Panc1 (cell line): Measurements from ENCODE around the gene ZNF654. TPM values are rescaled to one million over a fixed set of nuclear protein-coding genes. Genes with fewer than 3 reads are reported as not detected.

ENCODE experiments used
- ATAC-seq: fragments of 200-7000 bp; cut with Tn5 transposase; 2 replicates; pipeline ENCODE4 v1.9.1; 2020; ENCODE audit warnings: mild to moderate bottlenecking, moderate library complexity
- BruUV-seq: library from RNA; stranded (reverse); fragments of 400-500 nt; replicated peaks from 2 replicates; lab custom pipeline; 2021; lab: Mats Ljungman, UMichigan
- CTCF ChIA-PET: fragments of 300-600 bp; sonication (Branson Sonifier 250); formaldehyde crosslinking; loops from one replicate; lab custom pipeline; 2022; ENCODE audit warnings: antibody characterized with exemption; lab: Charles Lee
- POLR2A ChIA-PET: fragments of 300-600 bp; sonication (Branson Sonifier 250); formaldehyde crosslinking; loops from one replicate; lab custom pipeline; 2022; ENCODE audit warnings: antibody characterized with exemption; lab: Charles Lee
- DNase-seq: peaks from one replicate; pipeline ENCODE4 v3.0.0-alpha.2; 2010; ENCODE audit warnings: low read depth, low spot score
- H3K27ac ChIP-seq: 2 replicates; pipeline ENCODE4 v1.5.1; 2011; ENCODE audit warnings: mild to moderate bottlenecking, low read length, inconsistent platforms
- H3K27me3 ChIP-seq: fragments of 200-500 bp; sonication (Bioruptor generic); 2 replicates; pipeline ENCODE4 v1.6.0; 2014; ENCODE audit warnings: low read length, inconsistent platforms; ENCODE audit not compliant: control insufficient read depth, insufficient read depth
- H3K36me3 ChIP-seq: fragments of 200-500 bp; sonication (Bioruptor generic); 2 replicates; pipeline ENCODE4 v1.5.1; 2014; ENCODE audit warnings: inconsistent platforms, mild to moderate bottlenecking, low read length, moderate library complexity; ENCODE audit not compliant: control insufficient read depth, insufficient read depth
- H3K4me1 ChIP-seq: 2 replicates; pipeline ENCODE4 v1.5.1; 2011; ENCODE audit warnings: inconsistent platforms, mild to moderate bottlenecking, low read length, moderate library complexity; ENCODE audit not compliant: control insufficient read depth, insufficient read depth
- H3K4me3 ChIP-seq, 2 experiments: 2 replicates each; pipeline ENCODE4 v1.5.1; 2011 to 2012; ENCODE audit warnings: low read depth in 2 of 2, low read length in 2 of 2, mild to moderate bottlenecking in 2 of 2, inconsistent platforms in 1 of 2, moderate library complexity in 1 of 2
- H3K9me3 ChIP-seq: fragments of 200-500 bp; sonication (Bioruptor generic); 2 replicates; pipeline ENCODE4 v1.5.1; 2014; ENCODE audit warnings: low read depth, mild to moderate bottlenecking, inconsistent platforms, low read length, moderate library complexity; ENCODE audit not compliant: control insufficient read depth, insufficient read depth
- CTCF ChIP-seq: fragments of 450-650 bp; IDR thresholded peaks from 2 replicates; pipeline ENCODE4 v1.5.1; 2017; ENCODE audit warnings: mild to moderate bottlenecking
- POLR2AphosphoS5 ChIP-seq: IDR thresholded peaks from 2 replicates; pipeline ENCODE4 v1.6.1; 2012; ENCODE audit warnings: mild to moderate bottlenecking, low read depth, low read length, moderate library complexity
- REST ChIP-seq, 2 experiments: IDR thresholded peaks; 2 replicates each; pipeline ENCODE4 v1.6.1; 2011 to 2012; ENCODE audit warnings: low read depth in 2 of 2, control low read depth in 1 of 2, low read length in 1 of 2, mild to moderate bottlenecking in 1 of 2, moderate library complexity in 1 of 2; ENCODE audit not compliant: insufficient read depth in 1 of 2
- SIN3A ChIP-seq: IDR thresholded peaks from 2 replicates; pipeline ENCODE4 v1.6.1; 2012; ENCODE audit warnings: low read depth, mild to moderate bottlenecking, low read length, moderate library complexity, borderline replicate concordance; ENCODE audit not compliant: insufficient read depth
- TCF7L2 ChIP-seq: IDR thresholded peaks from 2 replicates; pipeline ENCODE4 v1.6.1; 2011; ENCODE audit warnings: mild to moderate bottlenecking, low read depth, low read length, inconsistent platforms
- in situ Hi-C: cut with HindIII; loops from 2 replicates; pipeline ENCODE4 v1.10.0; 2016; ENCODE audit warnings: low sequenced_read_pairs, low pct_unique_long_range_greater_than_20kb
- intact Hi-C: fragments of 100-400 bp; cut with micrococcal nuclease; formaldehyde crosslinking; loops from one replicate; pipeline ENCODE4 v1.10.0; 2022; ENCODE audit not compliant: unreplicated experiment
- total RNA-seq: library from RNA; stranded (reverse); gene quantifications from one replicate; pipeline ENCODE4 v1.2.1, GENCODE V29; 2021; ENCODE audit not compliant: unreplicated experiment

Gene ZNF654
- total RNA-seq, 1 experiment from 2014 or later: 10.0 TPM

- Histone ChIP-seq H3K27ac (no peak overlapping the region), H3K9me3 (no peaks in the 10 kb centered on the region), H3K27me3 (no peaks in the 10 kb centered on the region), H3K36me3 (no peaks in the 10 kb centered on the region), H3K4me1 (no peaks in the 10 kb centered on the region), H3K4me3 (no peak overlapping the region)
- DNase-seq (no peak), ATAC-seq (no peak)
- intact Hi-C loops: no loop called here
- ChIA-PET CTCF (no interaction called here), POLR2A (no interaction called here)
- TF ChIP-seq SIN3A (no peak), TCF7L2 (no peak), POLR2AphosphoS5 (no peak), CTCF (no peak), REST (IDR thresholded peaks at IDR 0.05; ENCODE audit: insufficient read depth in 1 of 2, low read depth in 2 of 2, low read length in 1 of 2) (no peak)
- no TSS peak for BruUV-seq
- in situ Hi-C loops: no loop called here
These were observed 46.3 kb downstream of the ZNF654 start for GRCh38 chr3:88105325-88105724.

GRCh38 chr3:88112289-88112688 lies 53.2 kb downstream of the ZNF654 start:
- no peak overlapping the region for H3K4me3 ChIP-seq
- H3K27ac ChIP-seq: no peak overlapping the region
- no peaks in the 10 kb centered on the region for H3K9me3 ChIP-seq
- CTCF ChIA-PET: interaction anchor here (0.5 kb wide), 1 partner anchor 18 kb away, joined by 3 read pairs; no protein-coding TSS in a partner anchor
- POLR2A ChIA-PET: no interaction called here
- no peaks in the 10 kb centered on the region for H3K4me1 ChIP-seq
- ATAC-seq: no peak
- DNase-seq: no peak
- H3K36me3 ChIP-seq: no peaks in the 10 kb centered on the region
- no TSS peak for BruUV-seq
- H3K27me3 ChIP-seq: no peaks in the 10 kb centered on the region
- no peak for TF ChIP-seq POLR2AphosphoS5
- TF ChIP-seq REST (IDR thresholded peaks at IDR 0.05; ENCODE audit: insufficient read depth in 1 of 2, low read depth in 2 of 2, low read length in 1 of 2): no peak
- no peak for TF ChIP-seq TCF7L2
- no peak for TF ChIP-seq CTCF
- intact Hi-C loops (loop anchor here (5.0 kb wide), 1 partner anchor 105 kb away; no protein-coding TSS in a partner anchor), in situ Hi-C loops (no loop called here)
